Neuronal stem cell (in vitro differentiated cells): ENCODE data around the gene CD19.

Experiments used
- DNase-seq: peaks from one replicate; pipeline ENCODE4 v3.0.0-alpha.2; 2013; ENCODE audit warnings: low spot score
- H2AFZ ChIP-seq: one replicate; pipeline ENCODE4 v1.6.1; 2013; ENCODE audit warnings: mild to moderate bottlenecking, low read length, inconsistent platforms
- H2AK5ac ChIP-seq: 2 replicates; pipeline ENCODE4 v1.6.1; 2013; ENCODE audit warnings: low read depth, mild to moderate bottlenecking, inconsistent platforms, low read length, moderate library complexity, mixed read lengths
- H2BK120ac ChIP-seq: 2 replicates; pipeline ENCODE4 v1.6.1; 2013; ENCODE audit warnings: low read depth, mild to moderate bottlenecking, inconsistent platforms, low read length, moderate library complexity, mixed read lengths
- H2BK12ac ChIP-seq: one replicate; pipeline ENCODE4 v1.6.1; 2013; ENCODE audit warnings: low read length, inconsistent platforms
- H2BK15ac ChIP-seq: 2 replicates; pipeline ENCODE4 v1.6.1; 2013; ENCODE audit warnings: mild to moderate bottlenecking, low read length, inconsistent platforms, mixed read lengths
- H2BK5ac ChIP-seq: one replicate; pipeline ENCODE4 v1.6.1; 2013; ENCODE audit warnings: inconsistent platforms, mild to moderate bottlenecking, low read length, moderate library complexity
- H3K14ac ChIP-seq: one replicate; pipeline ENCODE4 v1.6.1; 2013; ENCODE audit warnings: low read length, inconsistent platforms
- H3K18ac ChIP-seq: 2 replicates; pipeline ENCODE4 v1.6.1; 2013; ENCODE audit warnings: low read length, inconsistent platforms
- H3K23ac ChIP-seq: 2 replicates; pipeline ENCODE4 v1.6.1; 2013; ENCODE audit warnings: low read depth, mild to moderate bottlenecking, mixed read lengths, low read length, inconsistent platforms; ENCODE audit not compliant: poor library complexity
- H3K27ac ChIP-seq: replicated peaks from 3 replicates; pipeline ENCODE4 v1.5.1; 2013; ENCODE audit warnings: low read length, inconsistent platforms
- H3K27me3 ChIP-seq, 3 experiments: 2 replicates each; pipeline ENCODE4 v1.6.1; 2013; ENCODE audit warnings: low read length in 3 of 3, mild to moderate bottlenecking in 2 of 3, inconsistent platforms in 1 of 3, low read depth in 1 of 3, mixed read lengths in 1 of 3, moderate library complexity in 1 of 3; ENCODE audit not compliant: control insufficient read depth in 3 of 3, insufficient read depth in 3 of 3
- H3K36me3 ChIP-seq, 2 donors: replicated peaks in 1 of 2; 2 replicates each; pipeline ENCODE4 v1.6.1; 2013; ENCODE audit warnings: low read length in 2 of 2; ENCODE audit not compliant: control insufficient read depth in 2 of 2, insufficient read depth in 2 of 2
- H3K4ac ChIP-seq: 2 replicates; pipeline ENCODE4 v1.6.1; 2013; ENCODE audit warnings: inconsistent platforms, mild to moderate bottlenecking, low read length, moderate library complexity
- H3K4me1 ChIP-seq, 2 donors: 1 replicate in 1 of 2; 2 replicates in 1 of 2; pipeline ENCODE4 v1.6.1; 2013; ENCODE audit warnings: low read length in 2 of 2, low read depth in 1 of 2; ENCODE audit not compliant: control insufficient read depth in 2 of 2, insufficient read depth in 1 of 2
- H3K4me2 ChIP-seq: one replicate; pipeline ENCODE4 v1.6.1; 2013; ENCODE audit warnings: mild to moderate bottlenecking, low read length, inconsistent platforms; ENCODE audit not compliant: insufficient read depth, poor library complexity, severe bottlenecking
- H3K4me3 ChIP-seq, 2 donors: 2 replicates each; pipeline ENCODE4 v1.5.1; 2013; ENCODE audit warnings: low read length in 2 of 2, mild to moderate bottlenecking in 2 of 2, inconsistent platforms in 1 of 2, moderate library complexity in 1 of 2
- H3K79me1 ChIP-seq: one replicate; pipeline ENCODE4 v1.6.1; 2013; ENCODE audit warnings: low read depth, mild to moderate bottlenecking, inconsistent platforms, low read length, moderate library complexity
- H3K9ac ChIP-seq: one replicate; pipeline ENCODE4 v1.6.1; 2013; ENCODE audit warnings: mild to moderate bottlenecking, low read depth, low read length, inconsistent platforms; ENCODE audit not compliant: poor library complexity
- H3K9me3 ChIP-seq, 2 donors: replicated peaks in 1 of 2; 2 replicates each; pipeline versions ENCODE3 to v1.6.1; 2013; ENCODE audit warnings: low read length in 2 of 2, mild to moderate bottlenecking in 2 of 2, inconsistent platforms in 1 of 2, low read depth in 1 of 2, mixed read lengths in 1 of 2, moderate library complexity in 1 of 2; ENCODE audit not compliant: control insufficient read depth in 2 of 2, insufficient read depth in 1 of 2
- H4K8ac ChIP-seq: one replicate; pipeline ENCODE4 v1.6.1; 2013; ENCODE audit warnings: low read depth, mild to moderate bottlenecking, inconsistent platforms, low read length, moderate library complexity
- H4K91ac ChIP-seq: one replicate; pipeline ENCODE4 v1.6.1; 2013; ENCODE audit warnings: low read length, low read depth, mild to moderate bottlenecking, inconsistent platforms; ENCODE audit not compliant: poor library complexity
- WGBS, 2 donors: extraction: QIAGEN DNeasy Blood & Tissue Kit; methylation state at CpG; one replicate each; pipeline ENCODE4 v1.1.7; 2013; ENCODE audit warnings: missing lambda C conversion rate in 2 of 2, mixed read lengths in 1 of 2; ENCODE audit not compliant: insufficient read length in 2 of 2, insufficient replicate concordance in 1 of 2; ENCODE audit errors: extremely low coverage in 2 of 2; 5-methylcytosine and 5-hydroxymethylcytosine counted together

CD19 gene

DNA sequence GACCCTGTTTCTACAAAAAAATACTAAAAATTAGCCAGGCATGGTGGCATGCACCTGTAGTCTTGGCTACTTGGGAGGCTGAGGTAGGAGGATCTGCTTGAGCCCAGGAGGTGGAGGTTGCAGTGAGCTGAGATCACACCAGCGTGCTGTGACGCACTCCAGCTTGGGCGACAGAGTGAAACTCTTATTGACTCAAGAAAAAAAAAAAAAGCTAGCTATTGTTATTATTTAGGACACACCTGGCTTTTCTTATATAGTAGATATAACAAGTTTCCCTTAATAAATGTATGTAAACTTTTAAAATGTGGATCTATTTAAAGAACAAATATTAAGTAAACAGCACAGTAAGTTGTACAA is 8.6 kb upstream of the CD19 start:
- DNase-seq = no peak
- no peak overlapping the region for H2BK12ac ChIP-seq
- H3K9me3 ChIP-seq = no peaks in the 10 kb centered on the region
- H3K4me1 ChIP-seq = peaks cover 0 to 4% of the 10 kb centered on the region in 2 donors
- no peak overlapping the region for H3K18ac ChIP-seq
- no peak overlapping the region for H2AK5ac ChIP-seq
- peaks cover 0 to 2% (median 0%) of the 10 kb centered on the region in 3 experiments for H3K27me3 ChIP-seq
- H3K4ac ChIP-seq = no peak overlapping the region
- H4K8ac ChIP-seq = no peak overlapping the region
- H3K14ac ChIP-seq = no peak overlapping the region
- H3K27ac ChIP-seq = no peak overlapping the region
- peaks cover 6% of the 10 kb centered on the region for H3K79me1 ChIP-seq
- no peak overlapping the region for H2BK5ac ChIP-seq
- H3K9ac ChIP-seq = no peak overlapping the region
- H3K36me3 ChIP-seq = peaks cover 2 to 25% of the 10 kb centered on the region in 2 donors
- WGBS, 2 donors = no CpG with 5 or more reads among the region's 3 CpGs
- no peak overlapping the region for H2BK15ac ChIP-seq
- H2AFZ ChIP-seq = no peak overlapping the region
- no peak overlapping the region for H3K23ac ChIP-seq
- H4K91ac ChIP-seq = no peak overlapping the region
- H3K4me2 ChIP-seq = no peak overlapping the region
- H2BK120ac ChIP-seq = no peak overlapping the region
- H3K4me3 ChIP-seq = no peak overlapping the region

DNA sequence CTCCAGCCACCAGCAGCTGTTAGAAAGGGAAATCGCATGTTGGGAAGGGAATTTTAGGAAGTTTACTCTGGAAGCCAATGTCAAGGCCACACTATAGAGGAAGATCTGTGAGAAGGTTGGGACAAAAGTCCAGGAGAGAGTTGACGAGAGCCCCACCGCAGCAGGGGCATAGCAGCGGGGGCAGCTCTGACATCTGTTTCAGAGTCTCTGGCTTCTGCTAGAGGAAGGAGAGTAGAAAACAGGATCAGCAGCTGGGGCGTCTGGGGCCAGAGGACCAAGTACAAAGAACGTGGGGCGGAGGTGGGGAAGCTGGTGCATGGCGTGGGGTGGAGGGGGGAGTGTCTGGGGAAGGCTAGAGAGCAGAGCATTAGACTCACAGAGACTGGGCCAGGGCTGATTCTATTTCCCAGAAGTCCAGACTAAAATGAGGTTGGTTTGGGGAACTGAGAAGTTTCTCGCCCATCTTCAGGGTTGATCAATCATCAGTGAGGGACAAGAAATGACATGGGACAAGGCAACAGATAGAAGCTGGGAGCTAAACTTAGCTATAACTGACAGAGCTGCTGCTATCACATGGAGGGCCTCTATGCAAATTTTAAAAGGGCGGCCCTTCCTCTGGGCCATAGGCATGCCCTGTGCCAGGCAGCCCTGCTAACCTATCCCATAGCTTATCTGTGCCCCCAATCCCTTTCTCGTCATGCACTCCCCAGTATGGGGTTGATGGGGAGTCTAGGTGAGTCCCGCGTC is 7.9 kb upstream of the CD19 start:
- peak overlapping the region; percentile 85 to 89 for H3K4me3 ChIP-seq
- H3K9ac ChIP-seq = no peak overlapping the region
- no peak for DNase-seq
- H4K8ac ChIP-seq = peak overlapping the region; percentile 21
- peaks cover 0 to 4% of the 10 kb centered on the region in 2 donors for H3K4me1 ChIP-seq
- H3K9me3 ChIP-seq = no peaks in the 10 kb centered on the region
- no peak overlapping the region for H2BK5ac ChIP-seq
- H3K27ac ChIP-seq = no peak overlapping the region
- H3K4ac ChIP-seq = no peak overlapping the region
- no peak overlapping the region for H2BK15ac ChIP-seq
- peak overlapping the region; percentile 99 for H2AFZ ChIP-seq
- H3K18ac ChIP-seq = peak overlapping the region; percentile 77
- H2AK5ac ChIP-seq = peak overlapping the region; percentile 86
- H3K4me2 ChIP-seq = peak overlapping the region; percentile 65
- H3K79me1 ChIP-seq = peaks cover 6% of the 10 kb centered on the region
- H3K14ac ChIP-seq = no peak overlapping the region
- H2BK12ac ChIP-seq = peak overlapping the region; percentile 50
- H3K27me3 ChIP-seq = peaks cover 0 to 2% (median 0%) of the 10 kb centered on the region in 3 experiments
- H4K91ac ChIP-seq = no peak overlapping the region
- H2BK120ac ChIP-seq = no peak overlapping the region
- peak overlapping the region; percentile 60 for H3K23ac ChIP-seq
- peaks cover 2 to 21% of the 10 kb centered on the region in 2 donors for H3K36me3 ChIP-seq
- WGBS, 2 donors = no CpG with 5 or more reads among the region's 13 CpGs

DNA sequence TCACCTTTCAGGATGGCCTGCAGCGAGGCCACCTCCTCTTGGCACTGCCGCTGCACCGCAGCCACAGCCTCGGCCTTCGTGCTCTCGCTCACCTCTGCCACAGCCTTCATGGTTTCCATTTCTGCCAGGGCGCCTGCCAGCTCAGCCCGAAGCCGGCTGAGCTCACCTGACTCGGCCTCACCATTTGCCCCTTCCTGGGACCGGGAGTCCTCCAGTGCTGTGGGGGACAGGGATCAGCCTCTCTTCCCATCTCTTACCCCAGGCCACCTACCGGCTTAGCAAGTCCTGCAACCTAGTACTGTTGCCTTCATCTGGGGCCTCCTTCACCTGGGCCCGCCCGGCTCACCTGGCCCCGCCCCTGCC is 7.4 kb upstream of the CD19 start:
- Histone ChIP-seq H3K4me1 (peaks cover 0 to 4% of the 10 kb centered on the region in 2 donors), H2AK5ac (peak overlapping the region; percentile 86), H2AFZ (peak overlapping the region; percentile 99), H2BK120ac (no peak overlapping the region), H4K91ac (peak overlapping the region; percentile 66), H3K9me3 (no peaks in the 10 kb centered on the region), H3K9ac (peak overlapping the region; percentile 37), H2BK5ac (no peak overlapping the region), H4K8ac (peak overlapping the region; percentile 21), H3K4me2 (peak overlapping the region; percentile 65), H2BK15ac (peak overlapping the region; percentile 18), H3K23ac (peak overlapping the region; percentile 60), H3K36me3 (peaks cover 0 to 16% of the 10 kb centered on the region in 2 donors), H2BK12ac (peak overlapping the region; percentile 50), H3K14ac (no peak overlapping the region), H3K27me3 (peaks cover 0 to 2% (median 0%) of the 10 kb centered on the region in 3 experiments), H3K79me1 (peaks cover 6% of the 10 kb centered on the region), H3K4ac (no peak overlapping the region), H3K27ac (no peak overlapping the region), H3K18ac (peak overlapping the region; percentile 86), H3K4me3 (peak overlapping the region; percentile 85 to 89)
- WGBS, 2 donors = no CpG with 5 or more reads among the region's 15 CpGs
- no peak for DNase-seq

DNA sequence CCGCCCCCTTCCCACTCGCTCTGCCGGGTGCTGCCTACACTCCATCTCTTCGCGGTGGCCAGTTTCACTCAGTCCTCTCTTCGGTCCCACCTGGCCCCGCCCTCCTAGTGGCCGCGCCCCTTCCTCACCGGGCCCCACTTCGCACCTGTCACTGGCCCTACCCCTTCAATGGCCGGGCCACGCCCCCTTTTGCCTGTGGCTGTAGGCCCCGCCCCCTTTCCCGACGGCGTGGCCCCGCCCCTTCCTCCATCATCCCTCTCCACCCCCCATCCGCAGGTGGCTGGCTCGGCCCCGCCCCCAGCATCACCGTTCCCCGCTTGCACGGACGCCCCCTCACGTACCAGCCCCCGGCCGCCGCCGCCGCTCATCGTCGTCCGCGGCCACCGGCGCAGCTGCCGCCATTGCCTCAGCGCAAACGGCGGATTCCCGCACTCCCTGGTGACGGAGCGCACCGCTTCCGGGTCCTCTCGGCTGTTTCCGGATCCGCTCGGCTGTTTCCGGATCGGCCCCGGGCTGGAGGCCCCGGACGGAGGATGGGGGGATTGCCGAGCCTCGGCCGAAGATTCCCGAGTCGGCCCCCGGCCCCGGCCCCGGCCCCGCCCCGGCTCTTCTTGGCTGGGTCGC is 6.9 kb upstream of the CD19 start, which contains the start of gene RABEP2:
TSS of gene RABEP2 (minus strand) at position 477 of the 624 bp plus-strand sequence. CDS start at position 402, 75 bp downstream.
- H3K4ac ChIP-seq = no peak within 1 kb of the TSS
- H3K36me3 ChIP-seq = peaks cover 0 to 11% of the 10 kb centered on the region in 2 donors
- peak within 1 kb of the TSS; percentile 85 for H3K14ac ChIP-seq
- H4K8ac ChIP-seq = peak within 1 kb of the TSS; percentile 21
- H3K27ac ChIP-seq = peak within 1 kb of the TSS; percentile 98
- WGBS, 2 donors = no CpG with 5 or more reads among the region's 66 CpGs
- peak within 1 kb of the TSS; percentile 98 for H2BK5ac ChIP-seq
- peak within 1 kb of the TSS; percentile 99 for H2AFZ ChIP-seq
- H4K91ac ChIP-seq = peak within 1 kb of the TSS; percentile 99
- peak within 1 kb of the TSS; percentile 86 for H2AK5ac ChIP-seq
- H3K4me1 ChIP-seq = peaks cover 0 to 4% of the 10 kb centered on the region in 2 donors
- H3K27me3 ChIP-seq = peaks cover 0 to 2% (median 0%) of the 10 kb centered on the region in 3 experiments
- peak within 1 kb of the TSS; percentile 100 for H3K18ac ChIP-seq
- H2BK15ac ChIP-seq = peak within 1 kb of the TSS; percentile 95
- peak within 1 kb of the TSS; percentile 97 for H3K23ac ChIP-seq
- H3K4me3 ChIP-seq = peak within 1 kb of the TSS; percentile 85 to 89
- peaks cover 6% of the 10 kb centered on the region for H3K79me1 ChIP-seq
- no peak within 1 kb of the TSS for H2BK120ac ChIP-seq
- H2BK12ac ChIP-seq = peak within 1 kb of the TSS; percentile 97
- peak; percentile 95 for DNase-seq
- H3K9me3 ChIP-seq = no peaks in the 10 kb centered on the region
- H3K9ac ChIP-seq = peak within 1 kb of the TSS; percentile 98
- H3K4me2 ChIP-seq = peak within 1 kb of the TSS; percentile 83
